Measurements from ENCODE around the gene CREB3L1.

The CREB3L1 gene

DNA sequence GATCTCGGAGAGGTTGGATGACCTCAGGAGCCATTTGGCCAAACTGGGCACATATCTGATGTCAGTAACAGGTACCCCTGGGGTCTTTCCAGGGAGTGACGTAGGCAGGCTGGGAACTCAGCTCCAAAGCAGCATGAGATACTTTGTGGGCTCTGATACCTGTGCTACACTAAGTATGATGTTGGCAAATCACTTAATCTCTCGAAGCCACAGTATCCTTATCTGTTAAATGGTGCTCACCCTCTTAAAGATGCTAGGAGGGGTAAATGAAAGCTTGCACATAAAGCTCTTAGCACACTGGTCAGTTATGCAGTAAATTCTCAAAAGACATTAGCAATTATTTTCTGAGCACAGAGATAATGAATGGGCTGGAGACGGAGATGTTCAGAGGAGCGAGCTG, 52.7 kb downstream of the CREB3L1 start:
- TF ChIP-seq, protein P1, sequence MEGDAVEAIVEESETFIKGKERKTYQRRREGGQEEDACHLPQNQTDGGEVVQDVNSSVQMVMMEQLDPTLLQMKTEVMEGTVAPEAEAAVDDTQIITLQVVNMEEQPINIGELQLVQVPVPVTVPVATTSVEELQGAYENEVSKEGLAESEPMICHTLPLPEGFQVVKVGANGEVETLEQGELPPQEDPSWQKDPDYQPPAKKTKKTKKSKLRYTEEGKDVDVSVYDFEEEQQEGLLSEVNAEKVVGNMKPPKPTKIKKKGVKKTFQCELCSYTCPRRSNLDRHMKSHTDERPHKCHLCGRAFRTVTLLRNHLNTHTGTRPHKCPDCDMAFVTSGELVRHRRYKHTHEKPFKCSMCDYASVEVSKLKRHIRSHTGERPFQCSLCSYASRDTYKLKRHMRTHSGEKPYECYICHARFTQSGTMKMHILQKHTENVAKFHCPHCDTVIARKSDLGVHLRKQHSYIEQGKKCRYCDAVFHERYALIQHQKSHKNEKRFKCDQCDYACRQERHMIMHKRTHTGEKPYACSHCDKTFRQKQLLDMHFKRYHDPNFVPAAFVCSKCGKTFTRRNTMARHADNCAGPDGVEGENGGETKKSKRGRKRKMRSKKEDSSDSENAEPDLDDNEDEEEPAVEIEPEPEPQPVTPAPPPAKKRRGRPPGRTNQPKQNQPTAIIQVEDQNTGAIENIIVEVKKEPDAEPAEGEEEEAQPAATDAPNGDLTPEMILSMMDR (IDR thresholded peaks at IDR 0.05; ENCODE audit: insufficient read depth, low read length, missing control alignments), result no peak
- H3K4me3 ChIP-seq (ENCODE audit: low read depth, low read length), result no peak overlapping the region
- no peak for DNase-seq (ENCODE audit: low read depth, low spot score)
- ChIA-PET POLR2A (interaction anchor here (0.9 to 1.2 kb wide), 4 partner anchors 13 to 87 kb away, joined by 3 to 5 read pairs (median 4); partner anchors contain the start of gene CREB3L1), CTCF (interaction anchor here (0.9 to 6.8 kb wide), 8 partner anchors 8 to 199 kb away, joined by 3 to 45 read pairs (median 4); no protein-coding TSS in a partner anchor)

DNA sequence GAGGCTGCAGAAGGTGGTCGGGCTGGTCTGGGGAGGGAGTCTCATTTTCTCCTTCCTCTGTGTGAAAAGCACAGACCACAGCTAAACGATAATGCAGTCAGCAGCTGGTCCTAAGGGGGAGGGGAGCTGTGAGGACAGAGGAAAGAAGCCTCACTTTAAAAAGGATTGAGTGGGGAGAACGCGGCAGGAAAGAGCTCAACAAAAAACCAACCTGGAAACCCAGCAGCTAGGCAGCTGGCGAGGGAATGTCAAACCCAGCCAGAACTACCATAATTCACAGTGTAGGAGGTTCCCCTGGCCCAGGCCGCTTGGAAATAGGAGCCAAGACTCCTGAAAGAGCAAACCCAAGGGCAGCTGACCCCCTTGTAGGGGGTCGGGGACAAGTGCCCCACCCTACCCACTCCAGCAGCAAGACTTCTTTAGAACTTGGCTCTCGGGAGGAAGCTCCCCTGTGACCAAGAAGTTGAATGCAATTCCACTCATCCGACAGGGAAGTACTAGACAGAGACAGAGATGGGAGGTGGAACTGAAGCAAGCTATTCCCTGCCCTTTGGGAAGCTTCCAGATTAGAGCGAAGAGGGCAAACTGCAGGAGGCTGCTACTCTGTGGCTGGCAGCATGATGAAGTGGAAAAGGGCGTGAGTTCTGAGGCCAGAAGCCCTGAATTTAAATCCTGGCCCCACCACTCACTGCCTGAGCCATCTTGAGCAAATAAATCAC, 53.3 kb downstream of the CREB3L1 start:
- ChIA-PET POLR2A (interaction anchor here (0.9 to 1.2 kb wide), 5 partner anchors 12 to 87 kb away, joined by 3 to 5 read pairs (median 4); partner anchors contain the start of gene CREB3L1), CTCF (interaction anchor here (0.7 to 6.8 kb wide), 8 partner anchors 8 to 199 kb away, joined by 3 to 45 read pairs (median 4); partner anchors contain the start of gene DGKZ)
- DNase-seq (ENCODE audit: low read depth, low spot score), result no peak

DNA sequence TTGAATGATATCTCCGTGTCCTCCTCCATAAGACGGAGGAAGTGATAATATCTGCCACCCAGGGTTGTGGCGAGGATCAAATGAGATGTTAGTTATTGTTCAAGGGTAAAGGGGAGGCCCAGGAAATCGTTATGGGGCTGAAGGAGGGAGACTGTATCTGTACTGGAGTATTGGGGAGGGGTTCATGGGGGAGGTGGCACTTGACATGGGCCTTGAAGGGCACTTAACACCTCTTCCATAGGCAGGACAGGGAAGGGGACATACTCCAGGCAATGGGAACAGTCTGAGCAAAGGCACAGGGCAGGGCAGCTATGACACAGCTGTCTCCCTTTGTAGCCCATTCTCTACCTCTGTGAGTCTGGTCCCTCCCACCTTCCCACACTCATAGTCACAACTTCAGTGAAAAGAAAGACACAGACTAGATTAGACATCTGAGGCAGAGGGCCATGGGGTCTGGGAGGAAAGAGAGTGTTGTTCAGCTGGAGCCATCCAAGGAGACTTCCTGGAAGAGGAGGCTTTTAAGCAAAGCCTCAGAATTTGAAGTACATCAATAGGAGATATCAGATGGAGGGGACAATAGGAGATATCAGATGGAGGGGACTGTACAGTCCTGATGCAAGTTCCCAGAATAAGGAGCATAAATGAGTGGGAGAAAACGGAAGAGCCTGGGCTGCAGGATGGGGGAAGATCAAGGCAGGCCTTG, 54.0 kb downstream of the CREB3L1 start:
- TF ChIP-seq, protein P1 (IDR thresholded peaks at IDR 0.05; ENCODE audit: insufficient read depth, low read length, missing control alignments), result no peak
- H3K4me3 ChIP-seq (ENCODE audit: low read depth, low read length), result no peak overlapping the region
- ChIA-PET POLR2A (interaction anchor here (1.0 to 1.1 kb wide), 3 partner anchors 11 to 88 kb away, joined by 3 to 5 read pairs (median 4); partner anchors contain the start of gene CREB3L1), CTCF (interaction anchor here (0.9 to 6.8 kb wide), 7 partner anchors 9 to 92 kb away, joined by 3 to 45 read pairs (median 4); no protein-coding TSS in a partner anchor)
- no peak for DNase-seq (ENCODE audit: low read depth, low spot score)

More for the DNA sequence above, 53.3 kb downstream of the CREB3L1 start:
- no peak overlapping the region for H3K4me3 ChIP-seq (ENCODE audit: low read depth, low read length)
- TF ChIP-seq, protein P1 (IDR thresholded peaks at IDR 0.05; ENCODE audit: insufficient read depth, low read length, missing control alignments), result no peak

DNA sequence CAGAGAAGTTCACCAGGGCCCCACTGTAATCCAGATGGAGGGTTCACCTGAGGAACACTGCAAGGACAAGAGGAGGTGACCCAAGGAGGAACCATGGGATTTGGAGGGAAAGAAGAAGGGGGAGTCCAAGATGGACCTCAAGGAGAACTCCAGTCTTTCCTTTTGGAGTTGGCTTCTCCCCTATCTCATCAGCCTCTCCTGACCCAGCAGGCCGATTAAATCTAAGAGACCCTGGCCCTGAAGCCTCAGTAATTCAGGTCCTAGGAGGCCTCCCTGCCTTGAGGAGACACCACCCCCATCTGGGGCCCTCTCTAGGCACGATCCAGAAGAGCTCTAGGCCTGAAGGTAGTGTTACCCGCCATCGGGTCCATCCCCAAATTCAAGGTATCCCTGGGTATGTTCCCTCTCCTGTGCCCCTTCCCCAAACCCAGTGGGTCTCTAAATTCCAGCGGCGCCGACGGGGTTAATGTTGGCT, 54.7 kb downstream of the CREB3L1 start:
- ChIA-PET POLR2A (no interaction called here), CTCF (interaction anchor here (1.0 to 6.8 kb wide), 6 partner anchors 10 to 93 kb away, joined by 3 to 45 read pairs (median 4); no protein-coding TSS in a partner anchor)

DNA sequence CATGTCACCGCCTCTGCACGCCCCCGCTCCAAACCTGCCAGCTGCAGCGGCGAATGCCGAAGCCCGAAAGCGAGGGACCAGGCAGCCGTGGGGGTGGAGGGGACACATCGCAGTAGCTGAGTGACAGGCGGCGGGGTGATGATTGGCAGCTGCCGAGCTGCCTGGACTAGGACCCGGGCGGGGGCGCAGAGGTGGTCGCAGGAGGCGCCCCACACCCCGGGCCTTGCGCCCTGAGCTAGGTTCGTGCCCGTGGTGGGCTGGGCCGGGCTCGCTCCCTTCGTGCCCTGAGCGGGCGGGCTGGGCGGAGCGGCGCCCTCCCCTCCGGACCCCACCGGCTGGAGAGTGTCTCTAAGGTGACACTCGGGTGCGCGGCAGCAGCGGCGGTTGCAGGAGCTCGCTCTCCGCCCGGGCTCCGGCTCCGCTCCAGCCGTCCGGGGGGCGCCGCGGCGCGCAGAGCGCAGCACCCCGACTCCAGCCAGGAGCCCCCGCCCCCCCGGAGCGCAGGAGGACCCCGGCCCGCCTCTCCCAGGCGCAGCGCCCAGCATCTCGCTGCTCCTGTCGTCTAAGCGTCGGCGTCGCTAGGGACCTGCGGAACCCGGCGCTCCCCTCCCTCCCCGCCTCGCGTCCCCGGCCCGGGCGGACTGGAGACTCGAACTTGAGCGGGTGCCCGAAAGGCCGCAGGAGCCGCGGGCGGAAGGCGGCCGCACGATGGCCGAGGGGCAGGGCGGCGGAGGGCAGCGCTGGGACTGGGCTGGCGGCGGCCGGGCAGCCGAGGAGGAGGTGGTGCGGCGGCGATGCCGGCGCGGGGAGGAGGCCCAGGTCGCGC, 55.3 kb downstream of the CREB3L1 start:
- ChIA-PET CTCF (interaction anchor here (1.0 to 6.8 kb wide), 7 partner anchors 11 to 208 kb away, joined by 3 to 45 read pairs (median 4); no protein-coding TSS in a partner anchor), POLR2A (no interaction called here)
- peak overlapping the region; percentile 38 for H3K4me3 ChIP-seq (ENCODE audit: low read depth, low read length)
- TF ChIP-seq, protein P1 (IDR thresholded peaks at IDR 0.05; ENCODE audit: insufficient read depth, low read length, missing control alignments), result no peak
- no peak for DNase-seq (ENCODE audit: low read depth, low spot score)

More for the DNA sequence above, 54.7 kb downstream of the CREB3L1 start:
- TF ChIP-seq, protein P1 (IDR thresholded peaks at IDR 0.05; ENCODE audit: insufficient read depth, low read length, missing control alignments), result no peak
- DNase-seq (ENCODE audit: low read depth, low spot score), result no peak
- H3K4me3 ChIP-seq (ENCODE audit: low read depth, low read length), result no peak overlapping the region
